ENCODE measurements around the gene GRXCR1.

DNA sequence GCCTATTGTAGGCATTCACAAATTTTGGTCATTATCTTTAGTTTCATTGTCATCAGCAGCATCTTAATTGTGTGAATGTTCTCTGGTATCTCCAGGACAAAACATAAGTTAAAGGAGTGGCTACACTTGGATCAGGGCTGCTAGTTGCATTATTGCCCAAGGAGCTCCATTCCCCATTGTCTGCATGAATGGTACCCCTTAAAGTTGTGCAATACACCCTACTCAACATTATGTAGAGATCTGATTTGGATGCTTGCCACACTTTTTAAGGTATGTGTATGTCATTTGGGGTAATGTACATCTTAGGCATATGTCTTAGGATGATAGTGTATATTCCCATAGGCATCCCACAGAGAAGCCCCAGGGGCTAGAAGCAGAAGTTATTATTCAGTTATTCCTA is 2.9 kb downstream of the GRXCR1 start:
- TF ChIP-seq, protein P1, sequence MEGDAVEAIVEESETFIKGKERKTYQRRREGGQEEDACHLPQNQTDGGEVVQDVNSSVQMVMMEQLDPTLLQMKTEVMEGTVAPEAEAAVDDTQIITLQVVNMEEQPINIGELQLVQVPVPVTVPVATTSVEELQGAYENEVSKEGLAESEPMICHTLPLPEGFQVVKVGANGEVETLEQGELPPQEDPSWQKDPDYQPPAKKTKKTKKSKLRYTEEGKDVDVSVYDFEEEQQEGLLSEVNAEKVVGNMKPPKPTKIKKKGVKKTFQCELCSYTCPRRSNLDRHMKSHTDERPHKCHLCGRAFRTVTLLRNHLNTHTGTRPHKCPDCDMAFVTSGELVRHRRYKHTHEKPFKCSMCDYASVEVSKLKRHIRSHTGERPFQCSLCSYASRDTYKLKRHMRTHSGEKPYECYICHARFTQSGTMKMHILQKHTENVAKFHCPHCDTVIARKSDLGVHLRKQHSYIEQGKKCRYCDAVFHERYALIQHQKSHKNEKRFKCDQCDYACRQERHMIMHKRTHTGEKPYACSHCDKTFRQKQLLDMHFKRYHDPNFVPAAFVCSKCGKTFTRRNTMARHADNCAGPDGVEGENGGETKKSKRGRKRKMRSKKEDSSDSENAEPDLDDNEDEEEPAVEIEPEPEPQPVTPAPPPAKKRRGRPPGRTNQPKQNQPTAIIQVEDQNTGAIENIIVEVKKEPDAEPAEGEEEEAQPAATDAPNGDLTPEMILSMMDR (tag by site-specific recombination; IDR thresholded peaks at IDR 0.05): no peak
- no peak for TF ChIP-seq PRDM1 (tag by site-specific recombination; IDR thresholded peaks at IDR 0.05)
- TF ChIP-seq, protein P2, sequence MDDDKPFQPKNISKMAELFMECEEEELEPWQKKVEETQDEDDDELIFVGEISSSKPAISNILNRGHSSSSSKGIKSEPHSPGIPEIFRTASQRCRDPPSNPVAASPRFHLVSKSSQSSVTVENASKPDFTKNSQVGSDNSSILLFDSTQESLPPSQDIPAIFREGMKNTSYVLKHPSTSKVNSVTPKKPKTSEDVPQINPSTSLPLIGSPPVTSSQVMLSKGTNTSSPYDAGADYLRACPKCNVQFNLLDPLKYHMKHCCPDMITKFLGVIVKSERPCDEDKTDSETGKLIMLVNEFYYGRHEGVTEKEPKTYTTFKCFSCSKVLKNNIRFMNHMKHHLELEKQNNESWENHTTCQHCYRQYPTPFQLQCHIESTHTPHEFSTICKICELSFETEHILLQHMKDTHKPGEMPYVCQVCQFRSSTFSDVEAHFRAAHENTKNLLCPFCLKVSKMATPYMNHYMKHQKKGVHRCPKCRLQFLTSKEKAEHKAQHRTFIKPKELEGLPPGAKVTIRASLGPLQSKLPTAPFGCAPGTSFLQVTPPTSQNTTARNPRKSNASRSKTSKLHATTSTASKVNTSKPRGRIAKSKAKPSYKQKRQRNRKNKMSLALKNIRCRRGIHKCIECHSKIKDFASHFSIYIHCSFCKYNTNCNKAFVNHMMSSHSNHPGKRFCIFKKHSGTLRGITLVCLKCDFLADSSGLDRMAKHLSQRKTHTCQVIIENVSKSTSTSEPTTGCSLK (tag by site-specific recombination; IDR thresholded peaks at IDR 0.05): no peak
- TF ChIP-seq, protein P3, sequence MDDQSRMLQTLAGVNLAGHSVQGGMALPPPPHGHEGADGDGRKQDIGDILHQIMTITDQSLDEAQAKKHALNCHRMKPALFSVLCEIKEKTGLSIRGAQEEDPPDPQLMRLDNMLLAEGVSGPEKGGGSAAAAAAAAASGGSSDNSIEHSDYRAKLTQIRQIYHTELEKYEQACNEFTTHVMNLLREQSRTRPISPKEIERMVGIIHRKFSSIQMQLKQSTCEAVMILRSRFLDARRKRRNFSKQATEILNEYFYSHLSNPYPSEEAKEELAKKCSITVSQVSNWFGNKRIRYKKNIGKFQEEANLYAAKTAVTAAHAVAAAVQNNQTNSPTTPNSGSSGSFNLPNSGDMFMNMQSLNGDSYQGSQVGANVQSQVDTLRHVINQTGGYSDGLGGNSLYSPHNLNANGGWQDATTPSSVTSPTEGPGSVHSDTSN (CRISPR knock-in tag; IDR thresholded peaks at IDR 0.05): no peak

Measured in HEK293 (cell line).